Right lobe of liver (tissue), 4 donors: ENCODE results near the gene REXO1.

ENCODE experiments used
- CTCF ChIP-seq, 4 donors: fragments of 200-600 bp in 3 of 4; fragments of 450-650 bp in 1 of 4; IDR thresholded peaks; one replicate each; pipeline versions ENCODE4 v1.5.1 to v1.8.0; 2016 to 2022; ENCODE audit warnings: antibody characterized with exemption in 4 of 4, mild to moderate bottlenecking in 2 of 4
- POLR2A ChIP-seq: fragments of 450-650 bp; IDR thresholded peaks from one replicate; pipeline ENCODE4 v1.6.1; 2017; ENCODE audit warnings: antibody characterized with exemption, mild to moderate bottlenecking
- donor health status: DM: no; HTN: no; CAD: no.
- donor health status: DM: no; HTN: no; CAD: no.
- donor health status: DM: no; HTN: yes; CAD: no.

GRCh38 chr19:1813192-1814182 is 34.8 kb downstream of the REXO1 start:
- peak in 1 of 4 donors; percentile 2 for TF ChIP-seq CTCF (IDR thresholded peaks at IDR 0.05)
- TF ChIP-seq POLR2A: no peak
